ENCODE measurements around the gene CEMIP2. TPM values are rescaled to one million over a fixed set of nuclear protein-coding genes. Genes with fewer than 3 reads are reported as not detected.

The CEMIP2 gene
- total RNA-seq, 5 donors from 2014 or later (not counting 1 experiment from before 2014, with no cell fraction given) = 82.1 to 285 (median 90.8) TPM

GRCh38 chr9:71710201-71710600 is 58.1 kb downstream of the CEMIP2 start:
- H3K9me3 ChIP-seq = no peaks in the 10 kb centered on the region
- peaks cover 4 to 76% of the 10 kb centered on the region in 2 donors for H3K36me3 ChIP-seq (ENCODE audit: control insufficient read depth in 2 of 2, extremely low read depth in 1 of 2, insufficient read depth in 1 of 2, low read length in 1 of 2)
- DNase-seq = no peak
- no peaks in the 10 kb centered on the region for H3K9me3 Mint-ChIP-seq
- H3K4me3 Mint-ChIP-seq = no peak overlapping the region
- H3K27me3 Mint-ChIP-seq = no peaks in the 10 kb centered on the region
- peaks cover 67% of the 10 kb centered on the region for H3K36me3 Mint-ChIP-seq
- ChIA-PET CTCF (interaction anchor here (0.5 to 1.0 kb wide), 3 partner anchors 25 to 107 kb away, joined by 3 to 6 read pairs (median 4); no protein-coding TSS in a partner anchor), POLR2A (interaction anchor here (0.6 to 1.0 kb wide), 6 partner anchors 9 to 202 kb away, joined by 3 to 5 read pairs (median 4); no protein-coding TSS in a partner anchor)
- no peaks in the 10 kb centered on the region for H3K27me3 ChIP-seq (replicated peaks in 1 of 2; ENCODE audit: control insufficient read depth in 2 of 2, extremely low read depth in 1 of 2, insufficient read depth in 2 of 2, low read length in 1 of 2)
- H3K4me1 ChIP-seq (ENCODE audit: control insufficient read depth in 1 of 2, extremely low read depth in 1 of 2, insufficient read depth in 2 of 2, low read length in 2 of 2) = no peaks in the 10 kb centered on the region
- H3K4me3 ChIP-seq (ENCODE audit: control insufficient read depth in 1 of 2, extremely low read depth in 1 of 2, low read length in 1 of 2) = no peak overlapping the region
- no peak overlapping the region for H3K27ac ChIP-seq (ENCODE audit: low read length)
- no peak for ATAC-seq (replicated peaks in 1 of 4)
- peak overlapping the region; percentile 37 to 41 for H3K27ac Mint-ChIP-seq
- peaks cover 0 to 13% (median 0%) of the 10 kb centered on the region in 3 donors for H3K4me1 Mint-ChIP-seq
- WGBS (ENCODE audit: insufficient coverage) = 27% methylated on average over 2 of the region's 5 CpGs

- Mint-ChIP-seq H3K4me1 (peaks cover 0 to 13% (median 0%) of the 10 kb centered on the region in 3 donors), H3K9me3 (no peaks in the 10 kb centered on the region), H3K27ac (peak overlapping the region in 1 of 2 donors; percentile 4), H3K4me3 (no peak overlapping the region), H3K27me3 (no peaks in the 10 kb centered on the region), H3K36me3 (peaks cover 70% of the 10 kb centered on the region)
- DNase-seq = no peak
- no peaks in the 10 kb centered on the region for H3K27me3 ChIP-seq (replicated peaks in 1 of 2; ENCODE audit: control insufficient read depth in 2 of 2, extremely low read depth in 1 of 2, insufficient read depth in 2 of 2, low read length in 1 of 2)
- no peak for ATAC-seq (replicated peaks in 1 of 4)
- H3K4me1 ChIP-seq (ENCODE audit: control insufficient read depth in 1 of 2, extremely low read depth in 1 of 2, insufficient read depth in 2 of 2, low read length in 2 of 2) = no peaks in the 10 kb centered on the region
- H3K9me3 ChIP-seq = no peaks in the 10 kb centered on the region
- CTCF ChIA-PET = interaction anchor here in 1 of 2 donors (1.0 kb wide), 1 partner anchor 24 kb away, joined by 4 read pairs; no protein-coding TSS in a partner anchor
- no peak overlapping the region for H3K4me3 ChIP-seq (ENCODE audit: control insufficient read depth in 1 of 2, extremely low read depth in 1 of 2, low read length in 1 of 2)
- no peak overlapping the region for H3K27ac ChIP-seq (ENCODE audit: low read length)
- H3K36me3 ChIP-seq (ENCODE audit: control insufficient read depth in 2 of 2, extremely low read depth in 1 of 2, insufficient read depth in 1 of 2, low read length in 1 of 2) = peaks cover 0 to 74% of the 10 kb centered on the region in 2 donors
- POLR2A ChIA-PET = interaction anchor here (0.6 to 1.0 kb wide), 3 partner anchors 28 to 203 kb away, joined by 3 to 4 read pairs (median 3); no protein-coding TSS in a partner anchor
- WGBS (ENCODE audit: insufficient coverage) = no CpG with 5 or more reads among the region's 1 CpG
Observed at GRCh38 chr9:71709384-71709783, 58.9 kb downstream of the CEMIP2 start.

DNA sequence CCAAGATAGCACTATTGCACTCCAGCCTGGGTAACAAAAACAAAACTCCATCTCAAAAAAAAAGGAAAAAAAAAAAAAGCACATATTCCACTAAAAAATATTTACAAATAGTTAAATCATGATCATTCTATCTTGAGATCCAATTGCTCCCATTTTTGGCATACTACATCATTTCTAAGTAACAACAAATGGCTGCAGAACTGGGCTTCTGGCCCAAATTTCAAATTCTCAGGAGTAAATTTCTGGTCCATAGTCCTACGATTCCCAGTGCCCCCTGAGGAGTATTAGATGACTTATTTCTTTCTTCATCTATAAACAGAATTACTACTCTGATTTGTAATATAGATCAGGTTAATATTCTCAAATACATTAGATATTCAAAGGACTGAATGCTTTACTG is 62.1 kb downstream of the CEMIP2 start:
- CTCF ChIA-PET = interaction anchor here in 1 of 2 donors (0.9 to 1.3 kb wide), 2 partner anchors 16 to 21 kb away, joined by 3 to 4 read pairs; no protein-coding TSS in a partner anchor
- peaks cover 58% of the 10 kb centered on the region for H3K36me3 Mint-ChIP-seq
- POLR2A ChIA-PET = no interaction called here

GRCh38 chr9:71704796-71705195 is 63.5 kb downstream of the CEMIP2 start:
- Mint-ChIP-seq H3K4me1 (peaks cover 0 to 5% (median 0%) of the 10 kb centered on the region in 3 donors), H3K9me3 (no peaks in the 10 kb centered on the region), H3K27ac (peak overlapping the region in 1 of 2 donors; percentile 1), H3K27me3 (no peaks in the 10 kb centered on the region), H3K4me3 (no peak overlapping the region), H3K36me3 (peaks cover 54% of the 10 kb centered on the region)
- Histone ChIP-seq H3K36me3 (ENCODE audit: control insufficient read depth in 2 of 2, extremely low read depth in 1 of 2, insufficient read depth in 1 of 2, low read length in 1 of 2) (peaks cover 1 to 59% of the 10 kb centered on the region in 2 donors), H3K4me3 (ENCODE audit: control insufficient read depth in 1 of 2, extremely low read depth in 1 of 2, low read length in 1 of 2) (no peak overlapping the region), H3K27me3 (replicated peaks in 1 of 2; ENCODE audit: control insufficient read depth in 2 of 2, extremely low read depth in 1 of 2, insufficient read depth in 2 of 2, low read length in 1 of 2) (no peaks in the 10 kb centered on the region), H3K4me1 (ENCODE audit: control insufficient read depth in 1 of 2, extremely low read depth in 1 of 2, insufficient read depth in 2 of 2, low read length in 2 of 2) (no peaks in the 10 kb centered on the region), H3K9me3 (no peaks in the 10 kb centered on the region), H3K27ac (ENCODE audit: low read length) (no peak overlapping the region)
- DNase-seq = no peak
- ATAC-seq (replicated peaks in 1 of 4) = no peak
- POLR2A ChIA-PET = interaction anchor here in 1 of 2 donors (0.6 kb wide), 2 partner anchors 19 to 22 kb away, joined by 3 to 7 read pairs; no protein-coding TSS in a partner anchor
- CTCF ChIA-PET = interaction anchor here (0.6 kb wide), 2 partner anchors 334 to 1233 kb away, joined by 3 to 9 read pairs; no protein-coding TSS in a partner anchor
- no CpG with 5 or more reads among the region's 1 CpG for WGBS (ENCODE audit: insufficient coverage)

More for the DNA sequence above, 62.1 kb downstream of the CEMIP2 start:
- Histone ChIP-seq H3K9me3 (no peaks in the 10 kb centered on the region), H3K27ac (ENCODE audit: low read length) (no peak overlapping the region), H3K27me3 (replicated peaks in 1 of 2; ENCODE audit: control insufficient read depth in 2 of 2, extremely low read depth in 1 of 2, insufficient read depth in 2 of 2, low read length in 1 of 2) (no peaks in the 10 kb centered on the region), H3K4me1 (ENCODE audit: control insufficient read depth in 1 of 2, extremely low read depth in 1 of 2, insufficient read depth in 2 of 2, low read length in 2 of 2) (no peaks in the 10 kb centered on the region), H3K36me3 (ENCODE audit: control insufficient read depth in 2 of 2, extremely low read depth in 1 of 2, insufficient read depth in 1 of 2, low read length in 1 of 2) (peaks cover 0 to 61% of the 10 kb centered on the region in 2 donors), H3K4me3 (ENCODE audit: control insufficient read depth in 1 of 2, extremely low read depth in 1 of 2, low read length in 1 of 2) (no peak overlapping the region)
- DNase-seq (no peak), ATAC-seq (replicated peaks in 1 of 4) (no peak)
- Mint-ChIP-seq H3K4me3 (no peak overlapping the region), H3K27ac (no peak overlapping the region), H3K27me3 (no peaks in the 10 kb centered on the region), H3K9me3 (no peaks in the 10 kb centered on the region), H3K4me1 (peaks cover 0 to 12% (median 0%) of the 10 kb centered on the region in 3 donors)
- whole genome bisulfite sequencing (ENCODE audit: insufficient coverage) = no CpG with 5 or more reads among the region's 1 CpG

DNA sequence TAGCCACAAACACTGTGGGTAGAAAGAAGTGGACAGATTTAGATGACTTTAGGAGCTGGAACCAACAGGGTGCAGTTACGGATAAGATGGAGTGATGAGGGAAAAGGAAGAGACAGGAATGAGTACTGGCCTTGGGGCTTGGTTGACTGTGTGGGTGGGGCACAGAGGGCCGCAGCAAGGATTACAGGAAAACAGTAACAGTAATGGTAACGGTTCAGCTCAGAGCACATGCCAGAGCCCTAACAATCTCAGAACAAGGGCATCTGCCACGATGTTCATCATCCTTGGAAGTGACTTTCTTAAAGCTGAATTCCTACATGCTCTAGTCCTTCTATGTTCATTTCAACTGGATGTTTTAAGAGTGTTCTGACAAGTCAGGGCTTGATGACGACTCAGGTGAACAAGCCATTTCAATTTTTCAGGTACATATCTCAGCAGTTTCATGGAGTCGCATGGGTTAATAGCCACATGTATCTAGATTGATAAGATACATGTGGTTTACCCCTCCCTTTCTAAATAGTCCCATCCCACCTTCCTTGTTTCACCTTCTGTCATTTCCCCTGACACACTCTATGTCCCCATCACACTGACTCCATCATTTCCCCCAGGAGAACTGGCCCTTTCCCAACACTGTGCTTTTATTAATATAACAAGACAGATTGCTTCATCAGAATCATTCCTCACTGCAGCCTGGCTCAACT is 65.0 kb downstream of the CEMIP2 start:
- Histone ChIP-seq H3K4me1 (ENCODE audit: control insufficient read depth in 1 of 2, extremely low read depth in 1 of 2, insufficient read depth in 2 of 2, low read length in 2 of 2) (no peaks in the 10 kb centered on the region), H3K36me3 (ENCODE audit: control insufficient read depth in 2 of 2, extremely low read depth in 1 of 2, insufficient read depth in 1 of 2, low read length in 1 of 2) (peaks cover 4 to 59% of the 10 kb centered on the region in 2 donors), H3K9me3 (no peaks in the 10 kb centered on the region), H3K4me3 (ENCODE audit: control insufficient read depth in 1 of 2, extremely low read depth in 1 of 2, low read length in 1 of 2) (no peak overlapping the region), H3K27me3 (replicated peaks in 1 of 2; ENCODE audit: control insufficient read depth in 2 of 2, extremely low read depth in 1 of 2, insufficient read depth in 2 of 2, low read length in 1 of 2) (no peaks in the 10 kb centered on the region), H3K27ac (ENCODE audit: low read length) (no peak overlapping the region)
- POLR2A ChIA-PET = no interaction called here
- peaks cover 0 to 5% (median 0%) of the 10 kb centered on the region in 3 donors for H3K4me1 Mint-ChIP-seq
- WGBS (ENCODE audit: insufficient coverage) = 97% methylated on average over 3 of the region's 6 CpGs
- DNase-seq (no peak), ATAC-seq (replicated peaks in 1 of 4) (no peak)
- peaks cover 53% of the 10 kb centered on the region for H3K36me3 Mint-ChIP-seq
- no peaks in the 10 kb centered on the region for H3K9me3 Mint-ChIP-seq
- CTCF ChIA-PET = no interaction called here
- H3K27me3 Mint-ChIP-seq = no peaks in the 10 kb centered on the region
- peak overlapping the region; percentile 36 to 56 for H3K27ac Mint-ChIP-seq
- no peak overlapping the region for H3K4me3 Mint-ChIP-seq

- ATAC-seq (replicated peaks in 1 of 4) (no peak), DNase-seq (no peak)
- no peak overlapping the region for H3K27ac Mint-ChIP-seq
- Histone ChIP-seq H3K9me3 (no peaks in the 10 kb centered on the region), H3K27me3 (replicated peaks in 1 of 2; ENCODE audit: control insufficient read depth in 2 of 2, extremely low read depth in 1 of 2, insufficient read depth in 2 of 2, low read length in 1 of 2) (no peaks in the 10 kb centered on the region), H3K4me1 (ENCODE audit: control insufficient read depth in 1 of 2, extremely low read depth in 1 of 2, insufficient read depth in 2 of 2, low read length in 2 of 2) (no peaks in the 10 kb centered on the region), H3K4me3 (ENCODE audit: control insufficient read depth in 1 of 2, extremely low read depth in 1 of 2, low read length in 1 of 2) (no peak overlapping the region), H3K27ac (ENCODE audit: low read length) (no peak overlapping the region), H3K36me3 (ENCODE audit: control insufficient read depth in 2 of 2, extremely low read depth in 1 of 2, insufficient read depth in 1 of 2, low read length in 1 of 2) (peaks cover 4 to 70% of the 10 kb centered on the region in 2 donors)
- H3K36me3 Mint-ChIP-seq = peaks cover 56% of the 10 kb centered on the region
- no peak overlapping the region for H3K4me3 Mint-ChIP-seq
- ChIA-PET POLR2A (interaction anchor here in 1 of 2 donors (0.6 to 1.1 kb wide), 2 partner anchors 17 to 20 kb away, joined by 3 read pairs; no protein-coding TSS in a partner anchor), CTCF (interaction anchor here in 1 of 2 donors (0.6 kb wide), 1 partner anchor 367 kb away, joined by 3 read pairs; no protein-coding TSS in a partner anchor)
- 100% methylated on average over 3 of the region's 4 CpGs for WGBS (ENCODE audit: insufficient coverage)
- no peaks in the 10 kb centered on the region for H3K27me3 Mint-ChIP-seq
- no peaks in the 10 kb centered on the region for H3K4me1 Mint-ChIP-seq
- no peaks in the 10 kb centered on the region for H3K9me3 Mint-ChIP-seq
Observed at GRCh38 chr9:71697882-71698281, 70.4 kb downstream of the CEMIP2 start.
